AG08395 (cell line): Measurements from ENCODE around the gene GTF3C6.
"Not testable (repeated sequence)": the region's sequence is repeated elsewhere in the genome, so short reads cannot be mapped to it uniquely, and the experiment has no call there.

Experiments used
- DNase-seq: peaks from one replicate; pipeline ENCODE4 v3.0.0; 2012; ENCODE audit warnings: mixed read lengths, low spot score

The GTF3C6 gene

GRCh38 chr6:110958329-110959192, at the start of gene GTF3C6:
TSS of gene GTF3C6 (plus strand) at chr6:110958706. CDS start at chr6:110958770, 64 bp downstream.
- DNase-seq, result peak; percentile 91

- no peak for DNase-seq
These were observed 27.7 kb upstream of the GTF3C6 start for GRCh38 chr6:110930781-110931180.

GRCh38 chr6:110933912-110934311, 24.6 kb upstream of the GTF3C6 start:
- no peak for DNase-seq

GRCh38 chr6:110934381-110934898, 24.1 kb upstream of the GTF3C6 start:
- no peak for DNase-seq

GRCh38 chr6:110935171-110935570, 23.3 kb upstream of the GTF3C6 start:
- no peak for DNase-seq

- DNase-seq, result no peak
These were observed 20.3 kb upstream of the GTF3C6 start for GRCh38 chr6:110938171-110938570.

GRCh38 chr6:110939429-110940200, 18.9 kb upstream of the GTF3C6 start:
- no peak for DNase-seq

- DNase-seq, result peak; percentile 88
These were observed 13.8 kb upstream of the GTF3C6 start for GRCh38 chr6:110944681-110945151.

GRCh38 chr6:110946498-110946897, 12.0 kb upstream of the GTF3C6 start:
- no peak for DNase-seq

- peak; percentile 35 for DNase-seq
These were observed 8.7 kb upstream of the GTF3C6 start for GRCh38 chr6:110949679-110950285.

- DNase-seq, result no peak
These were observed 8.1 kb upstream of the GTF3C6 start for GRCh38 chr6:110950440-110950839.

- DNase-seq, result no peak
These were observed 7.5 kb upstream of the GTF3C6 start for GRCh38 chr6:110951008-110951407.

GRCh38 chr6:110951986-110952794, 6.3 kb upstream of the GTF3C6 start:
- DNase-seq, result no peak

- DNase-seq, result no peak
These were observed 4.7 kb upstream of the GTF3C6 start for GRCh38 chr6:110953633-110954303.

GRCh38 chr6:110960014-110960390, 1.5 kb downstream of the GTF3C6 start:
- no peak for DNase-seq

GRCh38 chr6:110962636-110963035, 4.1 kb downstream of the GTF3C6 start:
- DNase-seq, result not testable (repeated sequence)

GRCh38 chr6:110965629-110966229, 7.2 kb downstream of the GTF3C6 start:
- no peak for DNase-seq

- DNase-seq, result not testable (repeated sequence)
These were observed 10.2 kb downstream of the GTF3C6 start for GRCh38 chr6:110968661-110969060.

- DNase-seq, result no peak
These were observed 13.0 kb downstream of the GTF3C6 start for GRCh38 chr6:110971468-110971867.

- DNase-seq, result no peak
These were observed 18.1 kb downstream of the GTF3C6 start for GRCh38 chr6:110976575-110976974.
